HL-60 (cell line): ENCODE data around the gene BNIP5.

Experiments used
- CTCF ChIP-seq: IDR thresholded peaks from one replicate; pipeline ENCODE4 v1.5.1; 2011; ENCODE audit warnings: low read length, control low read depth, inconsistent platforms; ENCODE audit not compliant: insufficient read depth
- GABPA ChIP-seq: IDR thresholded peaks from 2 replicates; pipeline ENCODE4 v1.6.1; 2012; ENCODE audit warnings: low read depth
- REST ChIP-seq: IDR thresholded peaks from 2 replicates; pipeline ENCODE4 v1.6.1; 2012; ENCODE audit warnings: low read depth; ENCODE audit not compliant: insufficient replicate concordance

- TF ChIP-seq CTCF (no peak), GABPA (no peak), REST (no peak)
Observed at GRCh38 chr6:36320475-36320874, 16.2 kb downstream of the BNIP5 start.
